Stimulated activated naive B cell treated with anti-CD40 and anti-IgM and Interleukin-4, amounts not matched to agents 10 μg/mL and 1 μg/mL and 100 μg/mL, for 72 hours (primary cell): ENCODE results near the gene USP34.
"Not testable (repeated sequence)": the region's sequence is repeated elsewhere in the genome, so short reads cannot be mapped to it uniquely, and the experiment has no call there.

Source experiments
- ATAC-seq, 2 donors: fragments of 150-1000 bp; cut with Tn5 transposase; replicated peaks; 2 replicates each; pipeline ENCODE4 v1.10.0; 2021; ENCODE audit warnings: moderate library complexity in 1 of 2
- DNase-seq: peaks from one replicate; pipeline ENCODE4 v3.0.0; 2021
- H3K27ac Mint-ChIP-seq: one replicate; pipeline ENCODE4 v1.8.0; 2022; ENCODE audit warnings: mild to moderate bottlenecking, mixed read lengths
- H3K27me3 Mint-ChIP-seq, 2 donors: one replicate each; pipeline ENCODE4 v1.8.0; 2022; ENCODE audit warnings: mixed read lengths in 2 of 2
- H3K36me3 Mint-ChIP-seq, 2 donors: one replicate each; pipeline ENCODE4 v1.8.0; 2022; ENCODE audit warnings: mixed read lengths in 2 of 2, mild to moderate bottlenecking in 1 of 2
- H3K4me1 Mint-ChIP-seq, 2 donors: one replicate each; pipeline ENCODE4 v1.8.0; 2022; ENCODE audit warnings: mixed read lengths in 2 of 2, mild to moderate bottlenecking in 1 of 2
- H3K4me3 Mint-ChIP-seq, 2 donors: one replicate each; pipeline ENCODE4 v1.8.0; 2022; ENCODE audit warnings: mild to moderate bottlenecking in 2 of 2, mixed read lengths in 2 of 2, moderate library complexity in 1 of 2
- H3K9me3 Mint-ChIP-seq, 2 donors: one replicate each; pipeline ENCODE4 v1.8.0; 2022; ENCODE audit warnings: mixed read lengths in 2 of 2, mild to moderate bottlenecking in 1 of 2

USP34 gene, protein sequence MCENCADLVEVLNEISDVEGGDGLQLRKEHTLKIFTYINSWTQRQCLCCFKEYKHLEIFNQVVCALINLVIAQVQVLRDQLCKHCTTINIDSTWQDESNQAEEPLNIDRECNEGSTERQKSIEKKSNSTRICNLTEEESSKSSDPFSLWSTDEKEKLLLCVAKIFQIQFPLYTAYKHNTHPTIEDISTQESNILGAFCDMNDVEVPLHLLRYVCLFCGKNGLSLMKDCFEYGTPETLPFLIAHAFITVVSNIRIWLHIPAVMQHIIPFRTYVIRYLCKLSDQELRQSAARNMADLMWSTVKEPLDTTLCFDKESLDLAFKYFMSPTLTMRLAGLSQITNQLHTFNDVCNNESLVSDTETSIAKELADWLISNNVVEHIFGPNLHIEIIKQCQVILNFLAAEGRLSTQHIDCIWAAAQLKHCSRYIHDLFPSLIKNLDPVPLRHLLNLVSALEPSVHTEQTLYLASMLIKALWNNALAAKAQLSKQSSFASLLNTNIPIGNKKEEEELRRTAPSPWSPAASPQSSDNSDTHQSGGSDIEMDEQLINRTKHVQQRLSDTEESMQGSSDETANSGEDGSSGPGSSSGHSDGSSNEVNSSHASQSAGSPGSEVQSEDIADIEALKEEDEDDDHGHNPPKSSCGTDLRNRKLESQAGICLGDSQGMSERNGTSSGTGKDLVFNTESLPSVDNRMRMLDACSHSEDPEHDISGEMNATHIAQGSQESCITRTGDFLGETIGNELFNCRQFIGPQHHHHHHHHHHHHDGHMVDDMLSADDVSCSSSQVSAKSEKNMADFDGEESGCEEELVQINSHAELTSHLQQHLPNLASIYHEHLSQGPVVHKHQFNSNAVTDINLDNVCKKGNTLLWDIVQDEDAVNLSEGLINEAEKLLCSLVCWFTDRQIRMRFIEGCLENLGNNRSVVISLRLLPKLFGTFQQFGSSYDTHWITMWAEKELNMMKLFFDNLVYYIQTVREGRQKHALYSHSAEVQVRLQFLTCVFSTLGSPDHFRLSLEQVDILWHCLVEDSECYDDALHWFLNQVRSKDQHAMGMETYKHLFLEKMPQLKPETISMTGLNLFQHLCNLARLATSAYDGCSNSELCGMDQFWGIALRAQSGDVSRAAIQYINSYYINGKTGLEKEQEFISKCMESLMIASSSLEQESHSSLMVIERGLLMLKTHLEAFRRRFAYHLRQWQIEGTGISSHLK (N-terminal part only)

DNA sequence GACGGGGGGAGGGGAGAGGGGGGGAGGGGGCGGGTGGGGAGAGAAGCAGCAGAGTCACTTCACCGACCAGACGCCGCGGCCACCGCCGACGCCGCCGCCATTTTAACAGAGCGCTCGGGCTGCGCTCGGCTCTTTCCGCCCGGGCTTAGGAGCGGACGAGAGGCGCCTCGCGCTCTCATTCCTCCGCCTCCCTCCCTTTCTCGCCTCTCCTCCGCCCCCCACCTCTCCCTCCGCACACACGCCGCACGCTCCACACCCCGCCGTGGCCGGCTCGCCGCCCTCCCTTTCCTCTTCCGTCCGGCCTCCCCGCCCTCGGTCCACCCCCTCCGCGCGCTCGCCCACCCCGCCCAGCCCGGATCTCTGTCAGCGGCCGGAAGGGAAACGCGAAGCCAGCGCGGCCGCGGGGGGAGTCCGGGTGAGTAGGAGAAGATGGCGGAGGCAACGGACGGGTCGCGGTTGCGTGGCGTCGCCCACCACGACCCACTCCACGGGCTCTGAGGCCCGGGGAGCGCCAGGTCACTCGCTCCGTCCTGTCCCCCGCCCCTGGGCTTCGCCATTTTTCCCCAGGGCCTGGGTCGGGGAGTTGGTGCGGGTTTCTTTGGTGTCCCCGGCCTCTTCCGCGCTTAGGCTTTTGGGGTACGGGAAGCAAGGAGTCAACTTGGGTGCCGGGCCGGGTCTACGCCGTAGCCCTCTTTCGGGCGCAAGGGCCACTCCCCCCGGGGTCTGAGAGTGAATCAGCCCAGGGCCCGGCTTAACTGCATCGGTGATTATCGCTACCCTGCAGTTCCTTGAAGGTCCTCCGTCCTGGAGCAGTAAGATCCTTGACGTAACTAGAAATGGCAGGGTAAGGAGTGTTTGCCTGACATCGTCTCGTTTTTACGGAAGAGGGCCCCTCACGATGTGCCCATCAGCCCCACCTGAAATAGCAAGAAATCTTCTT is at the start of gene USP34:
Gene USP34, minus strand, starts transcription at position 123 of the 940 bp plus-strand sequence. CDS start 395 bp downstream, outside the sequence.
- H3K4me3 Mint-ChIP-seq = peak within 1 kb of the TSS; percentile 93 to 97
- H3K27ac Mint-ChIP-seq = peak within 1 kb of the TSS; percentile 99
- no peaks in the 10 kb centered on the region for H3K27me3 Mint-ChIP-seq
- ATAC-seq (peak; percentile 86 to 88), DNase-seq (peak; percentile 86)
- peaks cover 4 to 32% of the 10 kb centered on the region in 2 donors for H3K4me1 Mint-ChIP-seq
- peaks cover 2 to 11% of the 10 kb centered on the region in 2 donors for H3K36me3 Mint-ChIP-seq
- no peaks in the 10 kb centered on the region for H3K9me3 Mint-ChIP-seq

DNA sequence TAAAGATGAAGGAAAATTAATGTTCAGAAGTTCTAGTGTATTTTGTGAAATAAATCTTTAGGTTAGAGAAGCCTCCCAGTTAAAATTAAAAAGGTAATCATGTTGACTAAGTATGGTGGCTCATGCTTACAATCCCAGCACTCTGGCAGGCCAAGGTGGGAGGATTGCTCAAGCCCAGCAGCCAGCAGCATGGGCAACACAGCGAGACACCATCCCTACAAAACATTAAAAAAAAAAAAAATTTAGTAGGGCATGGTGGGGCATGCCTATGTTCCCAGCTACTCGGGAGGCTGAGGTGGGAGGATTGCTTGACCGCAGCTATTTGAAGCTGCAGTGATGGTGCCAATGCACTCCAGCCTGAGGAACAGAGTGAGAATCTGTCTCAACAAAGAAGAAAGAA is 49.4 kb upstream of the USP34 start:
- no peak overlapping the region for H3K4me3 Mint-ChIP-seq
- no peaks in the 10 kb centered on the region for H3K9me3 Mint-ChIP-seq
- DNase-seq = no peak
- peaks cover 3 to 5% of the 10 kb centered on the region in 2 donors for H3K4me1 Mint-ChIP-seq
- peaks cover 15 to 23% of the 10 kb centered on the region in 2 donors for H3K36me3 Mint-ChIP-seq
- H3K27me3 Mint-ChIP-seq = no peaks in the 10 kb centered on the region
- no peak overlapping the region for H3K27ac Mint-ChIP-seq
- ATAC-seq = no peak

DNA sequence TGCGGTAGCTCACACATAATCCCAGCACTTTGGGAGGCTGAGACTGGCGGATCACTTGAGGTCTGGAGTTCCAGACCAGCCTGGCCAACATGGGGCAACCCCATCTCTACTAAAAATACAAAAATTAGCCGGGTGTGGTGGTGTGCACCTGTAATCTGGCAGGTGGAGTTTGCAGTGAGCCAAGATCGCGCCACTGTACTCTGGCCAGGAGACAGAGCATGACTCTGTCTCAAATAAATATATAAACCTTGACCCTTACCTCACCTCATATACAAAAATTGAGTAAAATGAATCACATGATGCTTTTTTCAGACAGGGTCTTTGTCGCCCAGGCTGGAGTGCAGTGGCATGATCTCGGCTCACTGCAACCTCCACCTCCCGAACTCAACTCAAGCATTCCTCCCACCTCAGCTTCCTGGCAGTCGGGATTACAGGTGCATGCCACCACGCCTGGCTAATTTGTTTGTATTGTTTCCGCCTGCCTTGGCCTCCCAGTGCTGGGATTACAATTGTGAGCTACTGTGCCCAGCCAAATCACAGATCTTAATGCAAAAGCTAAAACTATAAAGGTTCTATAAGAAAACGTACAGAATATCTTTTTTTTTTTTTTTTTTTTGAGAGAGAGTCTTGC is 42.0 kb upstream of the USP34 start:
- DNase-seq (no peak), ATAC-seq (no peak)
- H3K9me3 Mint-ChIP-seq = no peaks in the 10 kb centered on the region
- no peak overlapping the region for H3K4me3 Mint-ChIP-seq
- H3K4me1 Mint-ChIP-seq = no peaks in the 10 kb centered on the region
- H3K27me3 Mint-ChIP-seq = no peaks in the 10 kb centered on the region
- H3K27ac Mint-ChIP-seq = peak overlapping the region; percentile 80
- H3K36me3 Mint-ChIP-seq = peaks cover 26 to 43% of the 10 kb centered on the region in 2 donors

DNA sequence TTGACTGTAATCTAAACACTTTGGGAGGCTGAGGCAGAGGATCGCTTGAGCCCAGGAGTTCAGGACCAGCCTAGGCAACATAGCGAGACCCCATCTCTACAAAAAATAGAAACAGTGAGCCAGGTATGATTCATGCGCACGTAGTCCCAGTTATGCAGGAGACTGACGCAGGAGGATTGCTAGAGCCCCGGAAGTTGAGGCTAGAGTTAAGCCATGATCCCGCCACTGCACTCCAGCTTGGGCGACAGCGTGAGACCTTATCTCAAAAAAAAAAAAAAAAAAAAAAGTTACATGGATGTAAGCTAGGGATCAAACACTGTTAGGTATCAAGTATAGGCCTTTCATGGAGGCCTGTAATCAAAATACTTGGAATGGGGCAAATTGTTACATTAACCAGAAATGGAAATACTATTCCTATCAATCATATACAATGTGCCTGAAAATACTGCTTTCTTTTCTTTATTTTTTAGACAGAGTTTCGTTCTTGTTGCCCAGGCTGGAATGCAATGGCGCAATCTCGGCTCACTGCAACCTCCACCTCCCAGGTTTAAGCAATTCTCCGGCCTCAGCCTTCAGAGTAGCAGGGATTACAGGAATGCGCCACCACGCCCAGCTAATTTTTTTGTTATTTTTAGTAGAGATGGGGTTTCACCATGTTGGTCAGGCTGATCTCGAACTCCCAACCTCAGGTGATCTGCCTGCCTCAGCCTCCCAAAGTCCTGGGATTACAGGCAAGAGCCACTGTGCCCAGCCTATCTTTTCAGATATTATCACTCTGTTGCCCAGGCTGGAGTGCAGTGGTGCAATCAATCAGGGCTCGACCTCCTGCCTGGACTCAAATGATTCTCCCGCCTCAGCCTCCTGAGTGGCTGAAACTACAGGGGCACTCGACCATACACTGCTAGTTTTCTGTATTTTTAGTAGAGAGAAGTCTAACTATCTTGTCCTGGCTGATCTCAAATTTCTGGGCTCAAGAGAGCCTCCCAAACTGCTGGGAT is 40.1 kb upstream of the USP34 start:
- ATAC-seq (no peak), DNase-seq (no peak)
- H3K36me3 Mint-ChIP-seq = peaks cover 24 to 44% of the 10 kb centered on the region in 2 donors
- no peak overlapping the region for H3K27ac Mint-ChIP-seq
- H3K27me3 Mint-ChIP-seq = no peaks in the 10 kb centered on the region
- H3K4me3 Mint-ChIP-seq = no peak overlapping the region
- no peaks in the 10 kb centered on the region for H3K4me1 Mint-ChIP-seq
- no peaks in the 10 kb centered on the region for H3K9me3 Mint-ChIP-seq

DNA sequence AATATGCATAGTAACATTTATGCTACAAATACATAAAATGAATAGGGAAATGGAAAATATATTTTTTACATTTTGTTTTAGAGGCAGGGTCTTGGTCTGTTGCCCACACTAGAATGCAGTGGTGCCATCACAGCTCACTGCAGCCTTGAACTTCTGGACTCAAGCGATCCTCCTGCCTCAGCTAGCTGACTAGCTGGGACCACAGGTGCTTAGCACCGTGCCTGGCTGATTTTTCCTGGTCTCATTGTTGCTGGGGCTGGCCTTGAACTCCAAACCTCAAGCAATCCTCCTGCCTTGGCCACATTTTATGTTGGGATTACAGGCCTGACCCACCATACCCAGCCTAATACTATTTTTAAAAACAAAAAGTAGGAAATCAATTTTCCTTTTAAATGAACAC is 34.1 kb upstream of the USP34 start:
- ATAC-seq (no peak), DNase-seq (no peak)
- Mint-ChIP-seq H3K27ac (no peak overlapping the region), H3K4me3 (no peak overlapping the region), H3K27me3 (no peaks in the 10 kb centered on the region), H3K4me1 (no peaks in the 10 kb centered on the region), H3K9me3 (no peaks in the 10 kb centered on the region), H3K36me3 (peaks cover 20 to 24% of the 10 kb centered on the region in 2 donors)

DNA sequence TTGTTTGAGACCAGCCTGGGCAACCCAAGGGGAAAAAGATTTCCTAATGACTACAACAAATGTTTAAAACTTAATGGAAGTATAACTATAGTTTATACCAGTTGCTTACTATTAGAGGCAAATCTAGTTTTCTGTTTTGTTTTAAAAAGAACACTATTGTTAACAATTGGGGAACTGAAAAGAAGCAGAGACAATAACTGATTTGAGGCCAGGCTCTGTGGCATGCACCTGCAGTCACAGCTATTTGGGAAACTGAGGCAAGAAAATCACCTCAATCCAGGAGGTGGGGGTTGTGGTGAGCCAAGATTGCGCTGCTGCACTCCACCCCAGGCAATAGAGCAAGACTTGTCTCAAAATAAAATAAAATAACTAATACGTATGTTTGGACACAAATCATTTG is 28.2 kb upstream of the USP34 start:
- H3K9me3 Mint-ChIP-seq = no peaks in the 10 kb centered on the region
- no peaks in the 10 kb centered on the region for H3K27me3 Mint-ChIP-seq
- H3K4me3 Mint-ChIP-seq = no peak overlapping the region
- no peak overlapping the region for H3K27ac Mint-ChIP-seq
- no peak for ATAC-seq
- H3K4me1 Mint-ChIP-seq = peaks cover 4 to 14% of the 10 kb centered on the region in 2 donors
- no peak for DNase-seq
- H3K36me3 Mint-ChIP-seq = peaks cover 16 to 28% of the 10 kb centered on the region in 2 donors

DNA sequence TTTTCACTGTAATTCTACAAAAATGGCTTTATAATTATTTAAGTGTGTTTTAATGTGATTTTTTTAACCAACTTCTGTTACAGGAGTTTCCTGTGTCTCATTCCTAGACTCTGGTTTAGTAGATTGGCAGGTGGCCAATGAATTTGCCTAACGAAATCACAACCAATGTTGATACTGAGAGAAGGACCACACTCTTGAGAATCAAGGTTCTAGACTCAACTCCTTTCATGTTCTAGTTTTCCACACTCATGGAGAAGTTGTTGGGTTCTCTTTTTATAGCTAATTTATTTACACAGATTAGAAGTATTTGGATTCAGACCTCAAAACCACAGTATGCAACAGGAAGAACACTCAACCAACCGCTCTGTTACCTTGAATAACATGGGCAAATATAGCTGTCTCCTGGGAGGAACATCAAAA is 22.6 kb upstream of the USP34 start:
- Mint-ChIP-seq H3K4me3 (no peak overlapping the region), H3K9me3 (no peaks in the 10 kb centered on the region), H3K27ac (peak overlapping the region; percentile 67), H3K4me1 (peaks cover 4 to 21% of the 10 kb centered on the region in 2 donors), H3K36me3 (peaks cover 18 to 43% of the 10 kb centered on the region in 2 donors), H3K27me3 (no peaks in the 10 kb centered on the region)
- no peak for DNase-seq
- ATAC-seq = peak in 1 of 2 donors; percentile 43

DNA sequence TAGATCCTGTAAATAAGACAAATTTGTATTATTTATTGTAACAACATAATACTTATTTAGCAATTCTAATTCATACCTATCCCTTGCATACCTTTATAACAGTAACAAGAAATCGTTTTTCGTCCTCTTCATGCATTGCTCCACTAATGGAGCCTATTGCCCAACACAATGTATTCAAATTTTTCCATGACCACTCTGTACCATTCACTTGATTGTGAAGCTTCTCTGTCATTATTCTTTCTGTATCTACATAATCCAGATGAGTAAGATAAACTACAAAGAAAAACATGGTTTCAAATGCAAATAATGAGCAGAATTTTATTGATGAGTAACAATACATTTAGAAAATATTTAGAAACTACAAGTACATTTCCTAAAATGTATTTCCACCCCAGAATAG is 21.6 kb upstream of the USP34 start:
- Mint-ChIP-seq H3K36me3 (peaks cover 23 to 47% of the 10 kb centered on the region in 2 donors), H3K9me3 (no peaks in the 10 kb centered on the region), H3K27ac (no peak overlapping the region), H3K27me3 (no peaks in the 10 kb centered on the region), H3K4me3 (no peak overlapping the region), H3K4me1 (peaks cover 4 to 21% of the 10 kb centered on the region in 2 donors)
- no peak for ATAC-seq
- DNase-seq = no peak

DNA sequence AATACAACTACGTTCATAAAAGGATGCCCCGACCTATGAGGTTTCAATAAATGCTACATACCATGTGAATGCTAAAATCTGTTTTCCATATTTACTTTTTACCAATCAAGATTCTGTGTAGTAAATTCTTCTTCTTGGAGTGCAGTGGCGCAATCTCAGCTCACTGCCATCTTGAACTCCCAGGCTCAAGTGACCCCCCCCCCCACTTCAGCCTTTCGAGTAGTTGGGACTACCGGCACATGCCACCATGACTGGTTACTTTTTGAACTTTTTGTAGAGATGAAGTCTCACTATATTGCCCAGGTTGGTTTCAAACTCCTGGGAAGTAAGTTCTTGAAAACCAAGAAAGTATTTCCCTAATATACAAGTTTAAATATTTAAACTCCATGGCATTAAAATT is 14.4 kb upstream of the USP34 start:
- Mint-ChIP-seq H3K4me1 (no peaks in the 10 kb centered on the region), H3K9me3 (no peaks in the 10 kb centered on the region), H3K27me3 (no peaks in the 10 kb centered on the region), H3K36me3 (peaks cover 28 to 46% of the 10 kb centered on the region in 2 donors), H3K27ac (no peak overlapping the region), H3K4me3 (no peak overlapping the region)
- ATAC-seq (no peak), DNase-seq (no peak)

DNA sequence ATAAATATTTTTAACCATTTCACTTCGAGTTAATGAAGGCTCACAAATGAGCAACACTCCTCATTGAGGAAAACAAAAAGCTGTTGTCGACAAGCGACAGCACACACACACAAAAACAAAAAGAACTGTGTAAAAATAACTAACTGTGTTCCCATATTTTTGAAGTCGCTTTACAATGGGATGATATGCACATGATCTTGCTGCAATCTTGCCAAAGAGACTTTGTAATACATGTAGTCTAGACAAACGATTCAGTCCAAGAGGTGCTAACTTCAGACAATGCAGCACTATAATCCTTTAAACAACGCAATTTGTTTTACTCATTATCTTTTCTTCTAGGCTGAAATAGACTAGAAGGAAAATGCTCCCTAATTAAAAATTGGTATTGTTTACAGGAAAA is 7.2 kb upstream of the USP34 start:
- H3K4me1 Mint-ChIP-seq = peaks cover 2 to 13% of the 10 kb centered on the region in 2 donors
- ATAC-seq = no peak
- DNase-seq = no peak

DNA sequence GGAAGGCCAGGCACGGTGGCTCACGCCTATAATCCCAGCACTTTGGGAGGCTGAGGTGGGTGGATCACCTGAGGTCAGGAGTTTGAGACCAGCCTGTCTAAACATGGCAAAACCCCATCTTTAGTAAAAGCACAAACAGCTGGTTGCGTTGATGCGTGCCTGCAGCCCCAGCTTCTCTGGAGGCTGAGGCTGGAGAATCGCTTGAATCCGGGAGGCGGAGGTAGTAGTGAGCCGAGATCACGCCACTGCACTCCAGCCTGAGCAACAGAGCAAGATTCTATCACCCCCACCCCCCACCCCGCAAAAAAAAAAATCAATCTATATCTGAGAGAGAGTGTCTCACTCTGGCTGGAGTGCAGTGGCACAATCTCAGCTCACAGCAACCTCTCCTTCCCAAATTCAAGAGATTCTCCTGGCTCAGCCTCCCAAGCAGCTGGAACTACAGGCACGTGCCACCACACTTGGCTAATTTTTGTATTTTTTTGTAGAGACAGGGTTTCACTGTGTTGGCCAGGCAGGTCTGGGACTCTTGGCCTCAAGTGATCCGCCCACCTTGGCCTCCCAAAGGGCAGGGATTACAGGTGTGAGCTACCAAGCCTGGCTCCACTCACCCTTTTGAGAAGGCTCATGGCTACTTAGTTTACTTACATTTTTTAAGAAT is 6.2 kb upstream of the USP34 start:
- H3K4me1 Mint-ChIP-seq = peaks cover 4 to 18% of the 10 kb centered on the region in 2 donors
- ATAC-seq, H3K27me3 Mint-ChIP-seq, DNase-seq, H3K4me3 Mint-ChIP-seq, H3K9me3 Mint-ChIP-seq: not testable (repeated sequence)
- H3K27ac Mint-ChIP-seq = peak overlapping the region; percentile 53
- peaks cover 6 to 27% of the 10 kb centered on the region in 2 donors for H3K36me3 Mint-ChIP-seq

More for the DNA sequence above, 7.2 kb upstream of the USP34 start:
- Mint-ChIP-seq H3K4me3 (no peak overlapping the region), H3K27me3 (no peaks in the 10 kb centered on the region), H3K27ac (no peak overlapping the region), H3K36me3 (peaks cover 10 to 32% of the 10 kb centered on the region in 2 donors), H3K9me3 (no peaks in the 10 kb centered on the region)
